IMR-90 (cell line): ENCODE data around the gene MAPK11. TPM values are rescaled to one million over a fixed set of nuclear protein-coding genes. Genes with fewer than 3 reads are reported as not detected.
A peak's percentile ranks its signal among the peaks of the same experiment; 100 is the strongest.

Experiments
- ATAC-seq: fragments of 200-7000 bp; cut with Tn5 transposase; 2 replicates; pipeline ENCODE4 v1.9.1; 2020; ENCODE audit warnings: low read depth, mild to moderate bottlenecking, moderate library complexity
- BruUV-seq: library from RNA; stranded (reverse); fragments of 400-500 nt; replicated peaks from 2 replicates; lab custom pipeline; 2021; lab: Mats Ljungman, UMichigan
- CTCF ChIA-PET: fragments of 300-600 bp; formaldehyde crosslinking; extraction: SDS; loops from one replicate; lab custom pipeline; 2021; ENCODE audit warnings: antibody characterized with exemption; lab: Yijun Ruan, JAX
- POLR2A ChIA-PET: fragments of 300-600 bp; sonication (Branson Sonifier 250); formaldehyde crosslinking; loops from one replicate; lab custom pipeline; 2022; ENCODE audit warnings: antibody characterized with exemption; ENCODE audit not compliant: unreplicated experiment; lab: Charles Lee
- DNase-seq: peaks from one replicate; pipeline ENCODE4 v3.0.0; 2013
- H2AFZ ChIP-seq: replicated peaks from 2 replicates; pipeline ENCODE3; 2013; ENCODE audit warnings: low read length, mild to moderate bottlenecking; ENCODE audit not compliant: poor library complexity
- H2AK5ac ChIP-seq: 2 replicates; pipeline ENCODE4 v1.6.1; 2013; ENCODE audit warnings: low read depth, low read length, inconsistent platforms
- H2AK9ac ChIP-seq: replicated peaks from 2 replicates; pipeline ENCODE3; 2013; ENCODE audit warnings: mild to moderate bottlenecking, low read depth, low read length, moderate library complexity; ENCODE audit not compliant: poor library complexity
- H2BK120ac ChIP-seq: 2 replicates; pipeline ENCODE4 v1.6.1; 2013; ENCODE audit warnings: low read depth, low read length, inconsistent platforms
- H2BK15ac ChIP-seq: 3 replicates; pipeline ENCODE4 v1.6.1; 2013; ENCODE audit warnings: low read depth, low read length, inconsistent platforms
- H2BK20ac ChIP-seq: 2 replicates; pipeline ENCODE4 v1.6.1; 2013; ENCODE audit warnings: low read depth, mild to moderate bottlenecking, inconsistent platforms, low read length, moderate library complexity
- H2BK5ac ChIP-seq: 2 replicates; pipeline ENCODE4 v1.6.1; 2013; ENCODE audit warnings: mild to moderate bottlenecking, low read depth, low read length, inconsistent platforms; ENCODE audit not compliant: poor library complexity, severe bottlenecking
- H3K14ac ChIP-seq: replicated peaks from 2 replicates; pipeline ENCODE4 v1.6.1; 2013; ENCODE audit warnings: low read depth, low read length, inconsistent platforms
- H3K18ac ChIP-seq: 2 replicates; pipeline ENCODE4 v1.6.1; 2013; ENCODE audit warnings: low read depth, low read length, control low read depth
- H3K23ac ChIP-seq: 2 replicates; pipeline ENCODE4 v1.6.1; 2013; ENCODE audit warnings: low read depth, low read length, inconsistent platforms
- H3K27ac ChIP-seq: 2 replicates; pipeline ENCODE4 v1.5.1; 2013; ENCODE audit warnings: mild to moderate bottlenecking, control low read depth, low read length; ENCODE audit not compliant: insufficient read depth
- H3K27me3 ChIP-seq: 2 replicates; pipeline ENCODE4 v1.6.1; 2013; ENCODE audit warnings: low read length; ENCODE audit not compliant: control insufficient read depth, insufficient read depth
- H3K36me3 ChIP-seq: 2 replicates; pipeline ENCODE4 v1.6.1; 2013; ENCODE audit warnings: low read length, mixed read lengths; ENCODE audit not compliant: control insufficient read depth, insufficient read depth
- H3K4ac ChIP-seq: 2 replicates; pipeline ENCODE4 v1.6.1; 2013; ENCODE audit warnings: low read depth, low read length, inconsistent platforms
- H3K4me1 ChIP-seq: 2 replicates; pipeline ENCODE4 v1.6.1; 2013; ENCODE audit warnings: low read length, mixed read lengths; ENCODE audit not compliant: control insufficient read depth, insufficient read depth
- H3K4me2 ChIP-seq: 2 replicates; pipeline ENCODE4 v1.6.1; 2013; ENCODE audit warnings: low read depth, mild to moderate bottlenecking, control low read depth, low read length, moderate library complexity
- H3K4me3 ChIP-seq: 2 replicates; pipeline ENCODE4 v1.5.1; 2013; ENCODE audit warnings: low read depth, mild to moderate bottlenecking, control low read depth, low read length, moderate library complexity; ENCODE audit not compliant: insufficient read depth
- H3K56ac ChIP-seq: 2 replicates; pipeline ENCODE4 v1.6.1; 2013; ENCODE audit warnings: low read length, inconsistent platforms; ENCODE audit not compliant: insufficient read depth; ENCODE audit errors: extremely low read depth
- H3K79me1 ChIP-seq, 2 experiments: 2 replicates each; pipeline ENCODE4 v1.6.1; 2013; ENCODE audit warnings: low read length in 2 of 2, inconsistent platforms in 1 of 2, low read depth in 1 of 2
- H3K9ac ChIP-seq: 2 replicates; pipeline ENCODE4 v1.6.1; 2013; ENCODE audit warnings: low read depth, low read length, control low read depth
- H3K9me1 ChIP-seq: 2 replicates; pipeline ENCODE4 v1.6.1; 2013; ENCODE audit warnings: low read length, inconsistent platforms; ENCODE audit not compliant: insufficient read depth
- H3K9me3 ChIP-seq: 2 replicates; pipeline ENCODE4 v1.6.1; 2013; ENCODE audit warnings: low read length; ENCODE audit not compliant: control insufficient read depth, insufficient read depth
- H4K20me1 ChIP-seq: 2 replicates; pipeline ENCODE4 v1.6.1; 2013; ENCODE audit warnings: low read length, inconsistent platforms; ENCODE audit not compliant: insufficient read depth
- H4K5ac ChIP-seq: 2 replicates; pipeline ENCODE4 v1.6.1; 2013; ENCODE audit warnings: mild to moderate bottlenecking, low read depth, low read length, control low read depth
- H4K8ac ChIP-seq, 2 experiments: 2 replicates each; pipeline ENCODE4 v1.6.1; 2013; ENCODE audit warnings: low read depth in 2 of 2, low read length in 2 of 2, control low read depth in 1 of 2, inconsistent platforms in 1 of 2
- H4K91ac ChIP-seq: 2 replicates; pipeline ENCODE4 v1.6.1; 2013; ENCODE audit warnings: low read depth, low read length, inconsistent platforms; ENCODE audit not compliant: insufficient read depth
- CEBPB ChIP-seq: IDR thresholded peaks from 2 replicates; pipeline ENCODE4 v1.6.1; 2012; ENCODE audit warnings: low read depth, low read length, improper control_type of control experiment
- FOS ChIP-seq: fragments of 150-350 bp; IDR thresholded peaks from 2 replicates; pipeline ENCODE4 v1.6.1; 2016; ENCODE audit warnings: low read depth, low read length
- MAFK ChIP-seq: IDR thresholded peaks from 2 replicates; pipeline ENCODE4 v1.6.1; 2012; ENCODE audit warnings: low read depth, low read length, improper control_type of control experiment
- MAZ ChIP-seq: IDR thresholded peaks from 2 replicates; pipeline ENCODE4 v1.6.1; 2012; ENCODE audit warnings: low read depth, mild to moderate bottlenecking, low read length, improper control_type of control experiment, moderate library complexity, borderline replicate concordance
- RAD21 ChIP-seq: IDR thresholded peaks from 2 replicates; pipeline ENCODE4 v1.6.1; 2012; ENCODE audit warnings: low read length, improper control_type of control experiment
- WGBS, 2 experiments: methylation state at CpG; one replicate each; pipeline versions ENCODE4 v1.1.5 to v1.1.7; 2013; ENCODE audit warnings: missing lambda C conversion rate in 2 of 2; ENCODE audit not compliant: insufficient read length in 1 of 2; ENCODE audit errors: extremely low coverage in 2 of 2; 5-methylcytosine and 5-hydroxymethylcytosine counted together
- dilution Hi-C: fragments of 300-500 bp; cut with HindIII; formaldehyde crosslinking; loops from one replicate; pipeline ENCODE4 v1.14.3; 2018; ENCODE audit warnings: low sequenced_read_pairs; ENCODE audit not compliant: unreplicated experiment
- in situ Hi-C: fragments of 300-500 bp; cut with MboI; formaldehyde crosslinking; loops from 3 replicates; pipeline ENCODE4 v1.14.3; 2019; ENCODE audit warnings: low sequenced_read_pairs, inconsistent platforms, mixed read lengths
- intact Hi-C: fragments of 100-400 bp; cut with micrococcal nuclease; formaldehyde crosslinking; loops from 2 replicates; pipeline ENCODE4 v1.10.0; 2022
- polyA plus RNA-seq, 3 experiments: library from polyadenylated mRNA; depleted of rRNA; stranded (reverse); fragments of >200 nt; gene quantifications; 2 replicates each; pipeline ENCODE4 v1.2.3, GENCODE V29; 2012; ENCODE audit warnings: low replicate concordance in 1 of 3
- total RNA-seq: library from RNA; depleted of rRNA; stranded (reverse); fragments of >200 nt; gene quantifications from 2 replicates; pipeline ENCODE4 v1.2.3, GENCODE V29; 2012
- TF ChIP-seq, protein P1 (sequence below): conservative IDR thresholded peaks from 2 replicates; pipeline ENCODE4 v1.5.1; 2012; ENCODE audit warnings: mild to moderate bottlenecking, low read depth, low read length, improper control_type of control experiment
- TF ChIP-seq, protein P2 (sequence below): fragments of 150-350 bp; IDR thresholded peaks from 2 replicates; pipeline ENCODE4 v1.6.1; 2017; ENCODE audit warnings: mild to moderate bottlenecking, antibody characterized with exemption, low read length, low read depth
- TF ChIP-seq, protein P3 (sequence below): fragments of 150-350 bp; IDR thresholded peaks from 2 replicates; pipeline ENCODE4 v1.6.1; 2016; ENCODE audit warnings: low read depth, mild to moderate bottlenecking, low read length, moderate library complexity, borderline replicate concordance

Gene MAPK11
- total and polyA plus RNA-seq, 2 of the 4 experiments (the other 2 are of a cell fraction), result 8.1 to 14.4 TPM

DNA sequence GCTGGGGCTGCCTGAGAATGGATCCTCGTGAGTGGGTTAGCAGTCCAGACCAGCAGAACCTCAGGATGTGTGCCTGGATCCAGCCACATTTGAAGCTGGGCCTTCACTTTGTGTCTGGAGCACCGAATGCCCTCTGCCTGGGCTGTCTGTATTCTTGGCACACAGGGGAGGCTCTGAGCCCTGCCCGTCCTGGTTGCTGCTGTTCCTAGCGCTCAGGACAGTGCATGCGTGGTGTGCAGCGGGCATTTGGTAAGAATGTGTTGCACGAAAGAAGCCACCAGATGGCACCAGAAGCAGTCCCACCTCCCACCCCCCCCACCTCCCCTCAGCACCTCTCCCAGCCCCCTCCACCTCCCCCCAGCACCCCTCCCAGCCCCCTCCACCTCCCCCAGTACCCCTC lies 4.1 kb upstream of the MAPK11 start:
- no peak overlapping the region for H3K4me2 ChIP-seq
- peaks cover 0 to 16% of the 10 kb centered on the region in 2 experiments; a peak in 1 of 4 replicates for H3K79me1 ChIP-seq
- intact Hi-C loops (loop anchor here (5.0 kb wide), 1 partner anchor 33 kb away; the partner anchor contains the start of gene PLXNB2), dilution Hi-C loops (no loop called here), in situ Hi-C loops (loop anchor here (10.0 kb wide), 1 partner anchor 50 kb away; the partner anchor contains the start of gene DENND6B)
- no peak overlapping the region for H3K23ac ChIP-seq
- no peak overlapping the region for H2AFZ ChIP-seq
- peaks cover 51% of the 10 kb centered on the region for H3K36me3 ChIP-seq
- no peak overlapping the region for H3K18ac ChIP-seq
- H2BK5ac ChIP-seq, result no peak overlapping the region
- H2BK120ac ChIP-seq, result no peak overlapping the region
- H2BK20ac ChIP-seq, result no peak overlapping the region
- H4K8ac ChIP-seq, result no peak overlapping the region
- DNase-seq (peak; percentile 54), ATAC-seq (no peak)
- peaks cover 11% of the 10 kb centered on the region for H3K4me1 ChIP-seq
- H2AK5ac ChIP-seq, result no peak overlapping the region
- H3K56ac ChIP-seq, result no peak overlapping the region
- H3K27me3 ChIP-seq, result no peaks in the 10 kb centered on the region
- no peaks in the 10 kb centered on the region for H3K9me3 ChIP-seq
- no peak overlapping the region for H2BK15ac ChIP-seq
- POLR2A ChIA-PET, result no interaction called here
- H3K9ac ChIP-seq, result no peak overlapping the region
- peaks cover 47% of the 10 kb centered on the region for H4K20me1 ChIP-seq
- TF ChIP-seq RAD21 (no peak), MAZ (no peak), FOS (no peak), MAFK (no peak), CEBPB (no peak)
- TF ChIP-seq, protein P1, sequence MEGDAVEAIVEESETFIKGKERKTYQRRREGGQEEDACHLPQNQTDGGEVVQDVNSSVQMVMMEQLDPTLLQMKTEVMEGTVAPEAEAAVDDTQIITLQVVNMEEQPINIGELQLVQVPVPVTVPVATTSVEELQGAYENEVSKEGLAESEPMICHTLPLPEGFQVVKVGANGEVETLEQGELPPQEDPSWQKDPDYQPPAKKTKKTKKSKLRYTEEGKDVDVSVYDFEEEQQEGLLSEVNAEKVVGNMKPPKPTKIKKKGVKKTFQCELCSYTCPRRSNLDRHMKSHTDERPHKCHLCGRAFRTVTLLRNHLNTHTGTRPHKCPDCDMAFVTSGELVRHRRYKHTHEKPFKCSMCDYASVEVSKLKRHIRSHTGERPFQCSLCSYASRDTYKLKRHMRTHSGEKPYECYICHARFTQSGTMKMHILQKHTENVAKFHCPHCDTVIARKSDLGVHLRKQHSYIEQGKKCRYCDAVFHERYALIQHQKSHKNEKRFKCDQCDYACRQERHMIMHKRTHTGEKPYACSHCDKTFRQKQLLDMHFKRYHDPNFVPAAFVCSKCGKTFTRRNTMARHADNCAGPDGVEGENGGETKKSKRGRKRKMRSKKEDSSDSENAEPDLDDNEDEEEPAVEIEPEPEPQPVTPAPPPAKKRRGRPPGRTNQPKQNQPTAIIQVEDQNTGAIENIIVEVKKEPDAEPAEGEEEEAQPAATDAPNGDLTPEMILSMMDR, result peak; percentile 36; the same call in 1 of the 2 replicates
- TF ChIP-seq, protein P2, sequence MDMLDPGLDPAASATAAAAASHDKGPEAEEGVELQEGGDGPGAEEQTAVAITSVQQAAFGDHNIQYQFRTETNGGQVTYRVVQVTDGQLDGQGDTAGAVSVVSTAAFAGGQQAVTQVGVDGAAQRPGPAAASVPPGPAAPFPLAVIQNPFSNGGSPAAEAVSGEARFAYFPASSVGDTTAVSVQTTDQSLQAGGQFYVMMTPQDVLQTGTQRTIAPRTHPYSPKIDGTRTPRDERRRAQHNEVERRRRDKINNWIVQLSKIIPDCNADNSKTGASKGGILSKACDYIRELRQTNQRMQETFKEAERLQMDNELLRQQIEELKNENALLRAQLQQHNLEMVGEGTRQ, result no peak
- TF ChIP-seq, protein P3, sequence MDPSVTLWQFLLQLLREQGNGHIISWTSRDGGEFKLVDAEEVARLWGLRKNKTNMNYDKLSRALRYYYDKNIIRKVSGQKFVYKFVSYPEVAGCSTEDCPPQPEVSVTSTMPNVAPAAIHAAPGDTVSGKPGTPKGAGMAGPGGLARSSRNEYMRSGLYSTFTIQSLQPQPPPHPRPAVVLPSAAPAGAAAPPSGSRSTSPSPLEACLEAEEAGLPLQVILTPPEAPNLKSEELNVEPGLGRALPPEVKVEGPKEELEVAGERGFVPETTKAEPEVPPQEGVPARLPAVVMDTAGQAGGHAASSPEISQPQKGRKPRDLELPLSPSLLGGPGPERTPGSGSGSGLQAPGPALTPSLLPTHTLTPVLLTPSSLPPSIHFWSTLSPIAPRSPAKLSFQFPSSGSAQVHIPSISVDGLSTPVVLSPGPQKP, result no peak
- H3K14ac ChIP-seq, result no peak overlapping the region
- H4K5ac ChIP-seq, result no peak overlapping the region
- BruUV-seq, result no TSS peak
- CTCF ChIA-PET, result no interaction called here
- no peak overlapping the region for H4K91ac ChIP-seq
- no peaks in the 10 kb centered on the region for H3K9me1 ChIP-seq
- no peak overlapping the region for H3K27ac ChIP-seq
- peak overlapping the region; percentile 7 for H2AK9ac ChIP-seq
- 75% methylated on average over 2 of the region's 7 CpGs; no CpG with 5 or more reads in 1 of the 2 experiments for WGBS, 2 experiments
- no peak overlapping the region for H3K4me3 ChIP-seq
- H3K4ac ChIP-seq, result no peak overlapping the region
